ENCODE measurements around the gene TCEA2. TPM values are rescaled to one million over a fixed set of nuclear protein-coding genes. Genes with fewer than 3 reads are reported as not detected.

TCEA2 gene
- total RNA-seq, 1 donor from 2014 or later = 40.2 TPM

- H3K4me3 ChIP-seq = peak overlapping the region; percentile 55
- intact Hi-C loops (cut with DNase I) = no loop called here
- peaks cover 47% of the 10 kb centered on the region for H3K27me3 ChIP-seq
- no peaks in the 10 kb centered on the region for H3K36me3 ChIP-seq
- H3K27ac ChIP-seq = peak overlapping the region; percentile 73
- no peak for DNase-seq
- peaks cover 12% of the 10 kb centered on the region for H3K4me1 ChIP-seq
- TF ChIP-seq CTCF (IDR thresholded peaks at IDR 0.05) = no peak
- no peaks in the 10 kb centered on the region for H3K9me3 ChIP-seq
- no peak for ATAC-seq
These were observed 15.0 kb upstream of the TCEA2 start for GRCh38 chr20:64047968-64048401.

GRCh38 chr20:64048402-64049044 lies 14.5 kb upstream of the TCEA2 start:
- DNase-seq = no peak
- H3K4me1 ChIP-seq = peaks cover 12% of the 10 kb centered on the region
- ATAC-seq = no peak

GRCh38 chr20:64049060-64049877 lies 13.7 kb upstream of the TCEA2 start, which contains the start of gene SOX18:
Gene SOX18 (minus strand): TSS chr20:64049639. CDS start chr20:64049516, 123 bp downstream.
- Histone ChIP-seq H3K27ac (peak within 1 kb of the TSS; percentile 75), H3K4me3 (peak within 1 kb of the TSS; percentile 55), H3K9me3 (no peaks in the 10 kb centered on the region), H3K4me1 (peaks cover 12% of the 10 kb centered on the region), H3K27me3 (peaks cover 49% of the 10 kb centered on the region), H3K36me3 (no peaks in the 10 kb centered on the region)
- intact Hi-C loops (cut with DNase I) = no loop called here
- no peak for TF ChIP-seq CTCF (IDR thresholded peaks at IDR 0.05)
- DNase-seq (no peak), ATAC-seq (peak; percentile 4)

More at GRCh38 chr20:64048402-64049044, 14.5 kb upstream of the TCEA2 start:
- no peak for TF ChIP-seq CTCF (IDR thresholded peaks at IDR 0.05)
- Histone ChIP-seq H3K27ac (peak overlapping the region; percentile 73), H3K27me3 (peaks cover 49% of the 10 kb centered on the region), H3K9me3 (no peaks in the 10 kb centered on the region), H3K36me3 (no peaks in the 10 kb centered on the region), H3K4me3 (peak overlapping the region; percentile 55)
- intact Hi-C loops (cut with DNase I) = no loop called here

- intact Hi-C loops (cut with DNase I) = no loop called here
- Histone ChIP-seq H3K4me3 (peak overlapping the region; percentile 43), H3K4me1 (peaks cover 12% of the 10 kb centered on the region), H3K27me3 (peaks cover 49% of the 10 kb centered on the region), H3K36me3 (no peaks in the 10 kb centered on the region), H3K27ac (peak overlapping the region; percentile 75), H3K9me3 (no peaks in the 10 kb centered on the region)
- DNase-seq = no peak
- no peak for TF ChIP-seq CTCF (IDR thresholded peaks at IDR 0.05)
- no peak for ATAC-seq
These were observed 13.1 kb upstream of the TCEA2 start for GRCh38 chr20:64049878-64050260.

GRCh38 chr20:64050261-64051032 lies 12.6 kb upstream of the TCEA2 start:
- peak overlapping the region; percentile 75 for H3K27ac ChIP-seq
- peaks cover 49% of the 10 kb centered on the region for H3K27me3 ChIP-seq
- H3K36me3 ChIP-seq = no peaks in the 10 kb centered on the region
- intact Hi-C loops (cut with DNase I) = no loop called here
- ATAC-seq (no peak), DNase-seq (no peak)
- peaks cover 12% of the 10 kb centered on the region for H3K4me1 ChIP-seq
- peak; percentile 11 for TF ChIP-seq CTCF (IDR thresholded peaks at IDR 0.05)
- peak overlapping the region; percentile 43 for H3K4me3 ChIP-seq
- no peaks in the 10 kb centered on the region for H3K9me3 ChIP-seq
